Activated CD4-positive, alpha-beta T cell treated with anti-CD3 and anti-CD28 coated beads, Interleukin-2, amount 50 U/mL, for 48 hours (primary cell): Measurements from ENCODE around the gene BTBD9.
"Not testable (repeated sequence)": the region's sequence is repeated elsewhere in the genome, so short reads cannot be mapped to it uniquely, and the experiment has no call there.

Source experiments
- DNase-seq, 2 experiments: peaks; one replicate each; pipeline ENCODE4 v3.0.0-alpha.2; 2020

The BTBD9 gene

GRCh38 chr6:38370653-38371601 lies 268.8 kb downstream of the BTBD9 start:
- no peak for DNase-seq

GRCh38 chr6:38367231-38367630 lies 272.5 kb downstream of the BTBD9 start:
- DNase-seq, result no peak

DNA sequence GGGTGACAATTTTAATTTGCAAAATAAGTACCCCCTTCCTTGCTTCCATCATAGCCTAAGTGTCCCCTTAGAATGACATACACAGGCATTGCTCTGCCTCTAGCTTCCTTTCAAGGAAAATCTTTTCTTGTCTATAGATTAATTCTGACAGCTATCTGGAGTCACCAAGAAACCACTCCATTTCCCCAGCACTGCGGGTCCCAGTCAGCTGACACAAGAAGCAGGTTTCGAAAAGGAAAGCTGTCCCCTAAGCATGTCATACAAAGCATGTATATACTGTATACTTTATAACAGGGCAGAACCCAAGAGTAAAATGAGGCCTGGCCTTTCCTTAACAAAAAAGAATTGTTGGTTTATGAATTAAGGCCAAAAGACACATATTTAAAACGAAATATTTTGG lies 273.5 kb downstream of the BTBD9 start:
- no peak for DNase-seq

GRCh38 chr6:38364775-38365174 lies 275.0 kb downstream of the BTBD9 start:
- no peak for DNase-seq

- DNase-seq, result no peak
Observed at GRCh38 chr6:38364127-38364526, 275.6 kb downstream of the BTBD9 start.

DNA sequence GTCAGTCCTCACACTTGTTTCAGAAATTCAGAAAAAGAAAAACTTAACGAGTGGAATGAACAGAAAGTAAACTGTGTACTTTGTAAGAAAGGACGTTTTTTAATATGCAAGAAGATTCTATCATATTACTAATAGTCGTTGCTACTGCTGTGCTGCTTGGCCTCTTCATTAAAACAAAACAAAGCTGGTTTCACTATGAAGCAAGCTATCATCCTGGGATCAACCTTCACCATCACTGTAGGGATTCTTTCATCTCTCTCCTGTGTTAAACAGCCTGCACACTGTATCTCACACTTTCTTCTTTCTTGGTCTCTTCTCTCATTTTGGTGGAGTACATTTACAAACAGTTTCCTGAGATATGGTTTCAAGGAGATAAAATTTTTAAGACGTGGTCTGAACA lies 284.2 kb downstream of the BTBD9 start:
- no peak for DNase-seq

GRCh38 chr6:38354905-38355304 lies 284.8 kb downstream of the BTBD9 start:
- no peak for DNase-seq

GRCh38 chr6:38354037-38354381 lies 285.7 kb downstream of the BTBD9 start:
- DNase-seq, result no peak

DNA sequence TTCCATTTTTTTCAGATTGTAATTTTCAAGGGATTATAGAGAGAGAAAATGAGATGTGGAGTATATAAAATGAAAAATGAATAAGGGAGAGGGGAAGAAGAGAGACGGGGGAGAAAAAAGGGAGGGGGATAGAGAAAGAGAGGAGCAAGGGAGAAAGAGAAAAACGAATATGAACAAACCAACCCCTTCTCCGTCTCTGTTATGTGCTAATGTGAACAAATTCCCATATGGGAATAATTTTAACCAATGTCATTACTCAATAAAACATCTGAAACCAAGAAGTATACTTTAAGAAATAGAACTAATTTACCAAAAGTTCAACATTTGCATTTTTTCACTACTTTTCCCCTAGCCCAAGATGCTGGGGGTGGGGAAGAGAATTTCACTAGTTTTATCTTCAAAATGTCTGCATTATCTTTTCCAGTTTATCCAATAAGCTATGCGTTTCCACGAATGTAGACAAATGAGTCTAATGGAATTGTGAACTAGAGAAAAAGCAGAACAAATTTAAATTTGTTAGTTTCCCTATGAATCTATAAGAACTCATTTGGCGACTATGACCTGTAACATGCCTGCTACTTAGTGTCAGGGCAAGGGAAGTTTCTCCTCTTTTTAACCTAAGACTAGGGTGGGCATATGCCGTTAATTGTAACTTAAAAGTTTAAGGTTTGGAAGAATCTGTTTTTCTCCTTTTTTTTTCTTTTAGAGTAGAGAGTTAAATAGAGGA lies 286.3 kb downstream of the BTBD9 start:
- DNase-seq, result no peak

GRCh38 chr6:38352636-38353035 lies 287.1 kb downstream of the BTBD9 start:
- no peak for DNase-seq

- no peak for DNase-seq
Observed at GRCh38 chr6:38350942-38351341, 288.8 kb downstream of the BTBD9 start.

DNA sequence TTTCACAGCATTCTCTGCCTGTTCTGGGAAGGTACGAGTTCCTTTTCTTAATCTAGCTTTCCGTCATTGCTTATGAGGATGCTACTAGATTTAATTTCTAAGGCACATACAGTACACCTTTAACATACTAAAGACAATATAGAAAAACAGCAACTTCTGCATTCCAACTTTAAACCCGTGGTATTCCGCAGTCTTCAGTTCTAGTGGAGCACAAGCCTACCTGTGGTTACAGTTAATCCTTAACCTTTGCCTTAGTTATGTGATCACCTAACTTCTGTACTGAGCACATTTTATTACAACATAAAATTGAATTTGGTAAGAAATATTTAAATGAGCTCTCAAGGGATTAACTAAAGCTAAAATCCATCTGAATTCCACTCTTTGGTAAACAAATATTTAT lies 289.5 kb downstream of the BTBD9 start:
- no peak for DNase-seq

GRCh38 chr6:38349795-38350194 lies 289.9 kb downstream of the BTBD9 start:
- DNase-seq, result no peak

DNA sequence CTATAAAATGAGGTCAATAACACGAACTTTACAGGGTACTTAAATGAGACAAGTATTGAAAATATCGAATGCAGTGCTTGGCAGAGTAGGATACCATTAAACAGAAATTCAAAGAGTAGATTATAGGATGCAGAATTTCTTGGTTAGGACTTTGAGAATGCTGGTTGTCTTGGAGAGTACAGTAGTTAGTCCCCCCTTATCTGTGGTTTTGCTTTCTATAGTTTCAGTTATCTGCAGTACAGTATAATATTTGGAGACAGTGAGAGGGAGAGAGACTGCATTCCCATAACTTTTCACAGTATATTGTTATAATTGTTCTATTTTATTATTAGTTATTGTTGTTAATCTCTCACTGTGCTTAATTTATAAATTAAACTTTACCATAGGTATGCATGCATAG lies 290.5 kb downstream of the BTBD9 start:
- no peak for DNase-seq

DNA sequence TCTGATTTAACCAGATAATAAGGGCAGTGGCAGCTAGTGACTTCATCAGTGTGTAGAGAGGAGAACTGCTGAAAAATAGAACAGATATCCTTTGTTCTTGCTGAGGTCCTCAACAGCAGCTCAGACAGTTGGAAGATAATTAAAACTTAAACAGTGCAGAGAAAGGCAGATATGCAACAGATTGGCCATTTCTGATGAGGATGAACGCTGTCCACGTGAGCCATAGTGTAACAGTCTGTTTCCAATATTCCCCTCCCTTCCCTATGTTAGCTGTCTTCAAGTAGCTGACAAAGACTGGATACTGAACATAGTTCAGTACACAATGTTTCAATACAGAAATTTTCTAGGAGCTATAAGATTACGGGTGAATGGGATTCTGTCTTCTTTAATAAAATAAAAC lies 291.4 kb downstream of the BTBD9 start:
- no peak for DNase-seq

DNA sequence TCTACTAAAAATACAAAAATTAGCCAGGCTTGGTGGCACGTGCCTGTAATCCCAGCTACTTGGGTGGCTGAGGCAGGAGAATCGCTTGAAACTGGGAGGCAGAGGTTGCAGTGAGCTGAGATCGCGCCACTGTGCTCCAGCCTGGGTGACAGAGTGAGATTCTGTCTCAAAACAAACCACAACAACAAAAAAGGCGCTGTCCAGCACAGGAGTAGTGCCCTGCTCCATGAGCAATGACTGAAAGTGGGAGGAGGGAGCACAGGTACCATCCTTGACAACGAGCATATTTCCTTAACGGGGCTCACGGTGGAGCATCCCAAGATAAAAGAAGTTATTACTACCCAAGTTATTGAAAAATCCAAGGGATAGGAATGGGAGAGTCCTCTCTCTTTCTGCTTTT lies 291.9 kb downstream of the BTBD9 start:
- not testable (repeated sequence) for DNase-seq

- no peak for DNase-seq
Observed at GRCh38 chr6:38346291-38347079, 293.2 kb downstream of the BTBD9 start.

GRCh38 chr6:38345586-38345985 lies 294.1 kb downstream of the BTBD9 start:
- DNase-seq, result no peak

- DNase-seq, result no peak
Observed at GRCh38 chr6:38341496-38341895, 298.2 kb downstream of the BTBD9 start.

DNA sequence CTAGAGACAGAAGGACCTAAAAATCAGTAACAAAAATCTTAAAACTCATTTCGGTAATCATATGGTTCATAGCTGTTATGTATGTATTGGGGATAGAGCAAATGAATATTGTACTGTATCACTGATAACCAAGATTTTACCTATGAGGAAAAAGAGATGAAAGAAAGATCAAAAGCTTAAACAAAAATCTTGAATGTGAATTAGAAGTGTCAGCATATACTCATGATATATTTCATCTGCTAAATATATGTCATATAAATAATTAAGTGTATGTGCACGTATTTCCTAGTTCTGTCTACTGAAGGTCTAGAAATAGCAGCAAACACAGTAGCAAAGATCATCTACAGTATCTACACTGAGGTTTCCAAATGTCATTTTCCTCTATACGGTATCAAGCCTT lies 299.8 kb downstream of the BTBD9 start:
- DNase-seq, result no peak

- no peak for DNase-seq
Observed at GRCh38 chr6:38337819-38338465, 301.8 kb downstream of the BTBD9 start.

- DNase-seq, result no peak
Observed at GRCh38 chr6:38336922-38337321, 302.8 kb downstream of the BTBD9 start.

GRCh38 chr6:38326837-38327236 lies 312.9 kb downstream of the BTBD9 start:
- no peak for DNase-seq
